ENCODE results near the gene ANGPTL4. TPM values are rescaled to one million over a fixed set of nuclear protein-coding genes. Genes with fewer than 3 reads are reported as not detected.

ANGPTL4 gene
- total RNA-seq, 1 donor from 2014 or later: not detected

DNA sequence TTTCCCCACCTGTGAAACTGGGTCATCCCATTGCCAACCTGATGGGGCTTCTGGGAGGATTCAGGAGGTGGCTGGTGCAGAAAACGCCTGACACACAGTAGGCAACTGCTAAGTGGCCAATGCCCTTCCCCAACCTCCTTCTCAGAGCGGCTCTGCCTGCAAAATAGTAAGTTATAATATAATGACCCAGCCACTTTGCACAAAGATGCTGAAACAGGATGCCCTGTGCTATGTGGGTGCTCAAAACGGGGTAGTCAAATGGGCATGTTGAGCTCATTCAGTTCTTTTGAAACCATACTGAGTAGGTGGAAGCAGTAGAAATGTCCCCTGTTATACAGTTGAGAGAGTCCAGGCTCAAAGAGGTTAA lies 49.7 kb downstream of the ANGPTL4 start:
- Mint-ChIP-seq H3K27ac (no peak overlapping the region), H3K4me1 (peaks cover 6% of the 10 kb centered on the region), H3K4me3 (peak overlapping the region; percentile 83), H3K36me3 (no peaks in the 10 kb centered on the region), H3K27me3 (ENCODE audit: insufficient read depth, low read depth) (peaks cover 6% of the 10 kb centered on the region), H3K9me3 (no peaks in the 10 kb centered on the region)
- H2AFZ ChIP-seq (replicated peaks): peak overlapping the region; percentile 82
- peaks cover 5% of the 10 kb centered on the region for H3K4me1 ChIP-seq
- no peak for DNase-seq (ENCODE audit: low spot score)
- no peaks in the 10 kb centered on the region for H3K9me3 ChIP-seq (ENCODE audit: low read depth)
- H3K4me3 ChIP-seq: peak overlapping the region; percentile 84
- H3K27me3 ChIP-seq: peaks cover 4% of the 10 kb centered on the region
- TF ChIP-seq EZH2 (IDR thresholded peaks at IDR 0.05) (no peak), CTCF (IDR thresholded peaks at IDR 0.05) (no peak), EZH2phosphoT487 (IDR thresholded peaks at IDR 0.05) (no peak)
- no peaks in the 10 kb centered on the region for H3K79me2 ChIP-seq (ENCODE audit: low read depth)
- H3K36me3 ChIP-seq: no peaks in the 10 kb centered on the region
- H3K27ac ChIP-seq: no peak overlapping the region
- H3F3A ChIP-seq (ENCODE audit: low read depth): peaks cover 5% of the 10 kb centered on the region
- no peak overlapping the region for H3K9ac ChIP-seq
- H3K4me2 ChIP-seq: peak overlapping the region; percentile 76
- no peaks in the 10 kb centered on the region for H4K20me1 ChIP-seq (ENCODE audit: low read depth)

GRCh38 chr19:8416796-8417195 lies 52.8 kb downstream of the ANGPTL4 start:
- Histone ChIP-seq H4K20me1 (ENCODE audit: low read depth) (no peaks in the 10 kb centered on the region), H3K79me2 (ENCODE audit: low read depth) (no peaks in the 10 kb centered on the region), H3K27me3 (peaks cover 4% of the 10 kb centered on the region), H3F3A (ENCODE audit: low read depth) (peaks cover 5% of the 10 kb centered on the region), H2AFZ (replicated peaks) (no peak overlapping the region), H3K9ac (no peak overlapping the region), H3K4me2 (no peak overlapping the region), H3K4me3 (no peak overlapping the region), H3K27ac (no peak overlapping the region), H3K4me1 (peaks cover 5% of the 10 kb centered on the region), H3K9me3 (ENCODE audit: low read depth) (no peaks in the 10 kb centered on the region), H3K36me3 (no peaks in the 10 kb centered on the region)
- Mint-ChIP-seq H3K27me3 (ENCODE audit: insufficient read depth, low read depth) (peaks cover 4% of the 10 kb centered on the region), H3K9me3 (no peaks in the 10 kb centered on the region), H3K36me3 (no peaks in the 10 kb centered on the region), H3K27ac (no peak overlapping the region), H3K4me1 (peaks cover 6% of the 10 kb centered on the region), H3K4me3 (no peak overlapping the region)
- DNase-seq (ENCODE audit: low spot score): no peak
- no peak for TF ChIP-seq EZH2 (IDR thresholded peaks at IDR 0.05)

GRCh38 chr19:8421484-8422461 lies 57.8 kb downstream of the ANGPTL4 start:
- peaks cover 13% of the 10 kb centered on the region for H3K4me1 Mint-ChIP-seq
- Histone ChIP-seq H3K36me3 (no peaks in the 10 kb centered on the region), H3K4me2 (no peak overlapping the region), H3K79me2 (ENCODE audit: low read depth) (no peaks in the 10 kb centered on the region), H3K9me3 (ENCODE audit: low read depth) (no peaks in the 10 kb centered on the region), H3F3A (ENCODE audit: low read depth) (no peaks in the 10 kb centered on the region), H3K4me3 (no peak overlapping the region), H3K9ac (no peak overlapping the region), H3K27ac (no peak overlapping the region), H4K20me1 (ENCODE audit: low read depth) (no peaks in the 10 kb centered on the region), H3K4me1 (no peaks in the 10 kb centered on the region), H2AFZ (replicated peaks) (no peak overlapping the region), H3K27me3 (no peaks in the 10 kb centered on the region)
- H3K27me3 Mint-ChIP-seq (ENCODE audit: insufficient read depth, low read depth): peaks cover 2% of the 10 kb centered on the region
- H3K27ac Mint-ChIP-seq: no peak overlapping the region
- H3K4me3 Mint-ChIP-seq: no peak overlapping the region
- no peaks in the 10 kb centered on the region for H3K9me3 Mint-ChIP-seq
- DNase-seq (ENCODE audit: low spot score): no peak
- TF ChIP-seq CTCF (IDR thresholded peaks at IDR 0.05) (no peak), EZH2 (IDR thresholded peaks at IDR 0.05) (no peak), EZH2phosphoT487 (IDR thresholded peaks at IDR 0.05) (no peak)
- H3K36me3 Mint-ChIP-seq: peaks cover 1% of the 10 kb centered on the region

- peaks cover 2% of the 10 kb centered on the region for H3K27me3 Mint-ChIP-seq (ENCODE audit: insufficient read depth, low read depth)
- Histone ChIP-seq H3K4me2 (no peak overlapping the region), H4K20me1 (ENCODE audit: low read depth) (no peaks in the 10 kb centered on the region), H3K79me2 (ENCODE audit: low read depth) (no peaks in the 10 kb centered on the region), H3K27ac (no peak overlapping the region), H2AFZ (replicated peaks) (no peak overlapping the region), H3K4me1 (no peaks in the 10 kb centered on the region), H3K9me3 (ENCODE audit: low read depth) (no peaks in the 10 kb centered on the region), H3K9ac (no peak overlapping the region), H3K27me3 (no peaks in the 10 kb centered on the region), H3K36me3 (no peaks in the 10 kb centered on the region), H3F3A (ENCODE audit: low read depth) (no peaks in the 10 kb centered on the region), H3K4me3 (no peak overlapping the region)
- no peak overlapping the region for H3K27ac Mint-ChIP-seq
- peaks cover 1% of the 10 kb centered on the region for H3K36me3 Mint-ChIP-seq
- TF ChIP-seq EZH2phosphoT487 (IDR thresholded peaks at IDR 0.05): no peak
- no peak for TF ChIP-seq CTCF (IDR thresholded peaks at IDR 0.05)
- no peak for TF ChIP-seq EZH2 (IDR thresholded peaks at IDR 0.05)
- no peak for DNase-seq (ENCODE audit: low spot score)
- no peak overlapping the region for H3K4me3 Mint-ChIP-seq
- peaks cover 10% of the 10 kb centered on the region for H3K4me1 Mint-ChIP-seq
- no peaks in the 10 kb centered on the region for H3K9me3 Mint-ChIP-seq
These were observed 59.9 kb downstream of the ANGPTL4 start for GRCh38 chr19:8423817-8424223.
